ENCODE measurements around the gene PTPRM.
"Not testable (repeated sequence)": the region's sequence is repeated elsewhere in the genome, so short reads cannot be mapped to it uniquely, and the experiment has no call there.

The PTPRM gene

GRCh38 chr18:8424917-8425725 lies 858.0 kb downstream of the PTPRM start:
- no peak for DNase-seq

GRCh38 chr18:8426401-8426800 lies 859.3 kb downstream of the PTPRM start:
- DNase-seq = peak; percentile 9

- no peak for DNase-seq
Observed at GRCh38 chr18:8427339-8427738, 860.2 kb downstream of the PTPRM start.

- no peak for DNase-seq
Observed at GRCh38 chr18:8428951-8429350, 861.8 kb downstream of the PTPRM start.

- no peak for DNase-seq
Observed at GRCh38 chr18:8431036-8431435, 863.9 kb downstream of the PTPRM start.

GRCh38 chr18:8433323-8433722 lies 866.2 kb downstream of the PTPRM start:
- no peak for DNase-seq

GRCh38 chr18:8433771-8434170 lies 866.7 kb downstream of the PTPRM start:
- no peak for DNase-seq

- no peak for DNase-seq
Observed at GRCh38 chr18:8435376-8435775, 868.3 kb downstream of the PTPRM start.

- no peak for DNase-seq
Observed at GRCh38 chr18:8439055-8439454, 871.9 kb downstream of the PTPRM start.

- DNase-seq = no peak
Observed at GRCh38 chr18:8443505-8443904, 876.4 kb downstream of the PTPRM start.

GRCh38 chr18:8446936-8447335 lies 879.8 kb downstream of the PTPRM start:
- DNase-seq = not testable (repeated sequence)

GRCh38 chr18:8448130-8448529 lies 881.0 kb downstream of the PTPRM start:
- DNase-seq = no peak

- DNase-seq = peak; percentile 35
Observed at GRCh38 chr18:8450013-8450412, 882.9 kb downstream of the PTPRM start.

GRCh38 chr18:8450898-8451665 lies 884.0 kb downstream of the PTPRM start:
- no peak for DNase-seq

GRCh38 chr18:8453528-8453927 lies 886.4 kb downstream of the PTPRM start:
- DNase-seq = no peak

GRCh38 chr18:8454136-8454535 lies 887.0 kb downstream of the PTPRM start:
- DNase-seq = no peak

- no peak for DNase-seq
Observed at GRCh38 chr18:8455661-8456614, 888.8 kb downstream of the PTPRM start.
